Ecto neural progenitor cell (in vitro differentiated cells): ENCODE results near the gene PPP1R16B.

Experiments used
- DNase-seq: peaks from one replicate; pipeline ENCODE4 v3.0.0-alpha.2; 2018; ENCODE audit warnings: low spot score

Gene PPP1R16B

GRCh38 chr20:38805502-38805957, at the start of gene PPP1R16B:
TSS of gene PPP1R16B (plus strand) at chr20:38805697. CDS start at chr20:38835926, 30,229 bp downstream.
- peak; percentile 83 for DNase-seq

- no peak for DNase-seq
These were observed 48.2 kb upstream of the PPP1R16B start for GRCh38 chr20:38757145-38757775.

GRCh38 chr20:38759106-38759505, 46.4 kb upstream of the PPP1R16B start:
- DNase-seq: no peak

- no peak for DNase-seq
These were observed 44.5 kb upstream of the PPP1R16B start for GRCh38 chr20:38760978-38761377.

GRCh38 chr20:38762174-38762573, 43.3 kb upstream of the PPP1R16B start:
- DNase-seq: no peak

GRCh38 chr20:38763616-38764015, 41.9 kb upstream of the PPP1R16B start:
- no peak for DNase-seq

GRCh38 chr20:38764567-38765318, 40.8 kb upstream of the PPP1R16B start:
- DNase-seq: no peak

- no peak for DNase-seq
These were observed 39.4 kb upstream of the PPP1R16B start for GRCh38 chr20:38766071-38766470.

GRCh38 chr20:38769376-38770295, 35.9 kb upstream of the PPP1R16B start:
- DNase-seq: no peak

- DNase-seq: no peak
These were observed 35.0 kb upstream of the PPP1R16B start for GRCh38 chr20:38770546-38770945.

- no peak for DNase-seq
These were observed 34.5 kb upstream of the PPP1R16B start for GRCh38 chr20:38770970-38771369.

- no peak for DNase-seq
These were observed 33.9 kb upstream of the PPP1R16B start for GRCh38 chr20:38771621-38772020.

GRCh38 chr20:38774167-38774566, 31.3 kb upstream of the PPP1R16B start:
- DNase-seq: no peak

- no peak for DNase-seq
These were observed 29.1 kb upstream of the PPP1R16B start for GRCh38 chr20:38776363-38776762.

- no peak for DNase-seq
These were observed 26.0 kb upstream of the PPP1R16B start for GRCh38 chr20:38779247-38780097.

GRCh38 chr20:38782275-38782674, 23.2 kb upstream of the PPP1R16B start:
- DNase-seq: no peak

GRCh38 chr20:38787870-38788269, 17.6 kb upstream of the PPP1R16B start:
- no peak for DNase-seq

GRCh38 chr20:38789503-38790199, 15.8 kb upstream of the PPP1R16B start:
- no peak for DNase-seq

GRCh38 chr20:38790200-38791053, 15.1 kb upstream of the PPP1R16B start:
- no peak for DNase-seq

GRCh38 chr20:38791291-38791690, 14.2 kb upstream of the PPP1R16B start:
- no peak for DNase-seq
